Measurements from ENCODE around the gene CAP1. TPM values are rescaled to one million over a fixed set of nuclear protein-coding genes. Genes with fewer than 3 reads are reported as not detected.
"Not testable (repeated sequence)": the region's sequence is repeated elsewhere in the genome, so short reads cannot be mapped to it uniquely, and the experiment has no call there.

CAP1 gene
- polyA plus RNA-seq, 4 donors = 179 to 207 (median 194) TPM

DNA sequence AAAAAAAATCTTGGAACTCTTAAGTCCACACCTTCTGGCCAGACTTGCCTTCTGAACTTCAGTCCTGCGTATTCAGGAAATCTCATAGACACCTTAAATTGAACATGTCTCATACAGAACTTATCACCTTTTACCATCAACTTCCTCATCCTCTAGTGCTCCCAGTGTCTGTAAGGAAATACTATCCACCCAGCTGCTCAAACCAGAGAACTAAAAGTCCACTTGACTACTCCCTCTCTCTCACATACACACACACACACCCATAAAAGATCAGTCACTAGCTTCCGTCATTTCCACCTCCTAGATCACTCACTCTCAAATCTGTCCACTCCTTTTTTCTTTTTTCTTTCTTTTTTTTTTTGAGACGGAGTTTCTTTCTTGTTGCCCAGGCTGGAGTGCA is 10.9 kb upstream of the CAP1 start:
- no peak for DNase-seq (ENCODE audit: low read depth in 4 of 4, low spot score in 3 of 4)

DNA sequence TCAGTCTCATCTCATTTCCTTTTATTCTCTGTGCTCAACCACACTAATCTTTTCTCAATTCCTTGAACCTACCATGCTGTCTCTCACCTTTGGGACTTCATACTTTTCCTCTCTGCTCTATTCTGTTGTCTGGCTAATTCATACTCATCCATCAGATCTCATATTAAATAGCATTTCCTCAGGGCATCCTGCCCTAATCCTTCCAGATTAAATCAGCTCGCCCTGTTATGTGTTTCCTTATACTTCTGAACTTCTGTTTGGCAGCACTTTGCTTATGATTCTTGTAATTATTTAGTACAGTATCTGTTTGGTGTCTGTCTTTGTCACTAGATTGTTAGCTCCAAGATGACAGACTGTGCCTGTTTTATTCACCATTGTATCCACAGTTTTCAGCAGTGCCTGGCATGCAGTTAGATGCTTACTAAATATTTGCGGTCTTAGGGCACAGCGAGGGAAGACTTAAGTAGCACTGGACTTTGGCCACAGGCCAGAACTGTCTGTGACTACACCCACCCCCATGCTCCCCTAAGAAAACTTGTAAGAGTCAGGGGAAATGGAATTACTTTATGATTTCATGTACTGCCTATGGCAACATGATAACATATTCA is 9.9 kb upstream of the CAP1 start:
- no peak for DNase-seq (ENCODE audit: low read depth in 4 of 4, low spot score in 3 of 4)

DNA sequence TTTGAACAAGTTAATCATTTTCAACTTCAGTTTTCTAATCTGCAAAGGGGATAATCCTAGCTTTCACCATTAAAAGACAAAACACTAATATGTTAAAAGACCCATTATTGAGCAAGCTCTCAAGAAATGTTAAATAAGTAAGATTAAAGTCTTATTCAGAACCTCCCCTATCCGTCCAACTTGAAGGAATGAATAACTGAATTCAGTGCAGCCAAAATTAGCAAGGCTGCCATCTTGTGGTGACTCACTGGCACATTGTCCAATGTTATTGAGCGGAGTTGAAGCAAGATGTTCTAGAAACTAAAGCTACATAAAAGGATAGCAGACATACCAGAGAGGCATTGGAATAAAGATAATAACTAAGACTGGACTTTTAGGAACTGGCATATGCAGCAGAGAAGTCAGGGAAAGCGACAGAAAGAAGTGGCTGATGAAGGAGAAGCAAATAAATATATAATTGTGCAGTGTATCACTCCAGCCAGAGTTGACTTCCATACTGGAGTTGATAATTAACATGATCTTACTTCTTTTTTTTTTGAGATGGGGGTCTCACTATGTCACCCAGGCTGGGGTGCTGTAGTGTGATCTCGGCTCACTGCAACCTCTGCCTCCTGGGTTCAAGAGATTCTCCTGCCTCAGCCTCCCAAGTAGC is 8.2 kb upstream of the CAP1 start:
- peak; percentile 15 to 47 (median 34) for DNase-seq (ENCODE audit: low read depth in 4 of 4, low spot score in 3 of 4)

DNA sequence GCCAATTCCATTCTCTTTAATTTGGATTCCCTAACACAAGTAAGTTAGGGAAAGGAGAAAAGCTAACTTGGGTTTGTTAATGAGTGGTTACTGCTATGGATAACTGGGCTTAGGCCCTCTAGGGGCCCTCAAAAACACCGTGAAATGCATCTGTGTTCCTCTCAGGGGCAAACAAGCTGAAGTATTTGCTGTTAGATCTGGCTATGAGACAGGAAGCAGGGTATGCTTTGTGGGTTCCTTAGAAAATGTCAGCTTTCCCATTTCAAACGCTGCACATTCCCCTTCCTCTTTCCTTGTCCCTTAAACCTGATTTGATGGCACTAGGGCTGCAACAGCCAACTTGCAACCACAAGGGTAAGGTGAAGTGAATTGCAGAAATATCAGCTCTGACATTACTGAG is 5.7 kb upstream of the CAP1 start:
- DNase-seq (ENCODE audit: low read depth in 4 of 4, low spot score in 3 of 4) = no peak

DNA sequence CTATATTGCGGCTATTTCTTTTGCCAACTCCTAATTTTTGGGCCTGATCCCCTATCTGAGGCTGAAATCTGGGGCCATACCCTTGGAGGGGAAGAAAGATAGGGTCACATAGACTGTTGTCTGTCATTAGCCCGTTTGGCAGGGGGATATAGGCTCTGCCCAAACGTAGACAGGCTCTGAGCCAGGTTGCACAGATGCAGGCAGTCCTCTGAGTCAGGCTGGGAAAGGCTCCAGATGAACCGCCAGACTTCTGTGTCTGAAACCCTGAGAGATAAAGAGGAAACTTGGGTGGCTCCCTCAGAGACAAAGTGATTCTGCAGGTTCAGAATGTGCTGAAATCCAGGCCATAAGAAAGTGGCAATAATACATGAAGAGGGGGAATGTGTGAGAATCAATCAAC is 4.0 kb upstream of the CAP1 start:
- no peak for DNase-seq (ENCODE audit: low read depth in 4 of 4, low spot score in 3 of 4)

DNA sequence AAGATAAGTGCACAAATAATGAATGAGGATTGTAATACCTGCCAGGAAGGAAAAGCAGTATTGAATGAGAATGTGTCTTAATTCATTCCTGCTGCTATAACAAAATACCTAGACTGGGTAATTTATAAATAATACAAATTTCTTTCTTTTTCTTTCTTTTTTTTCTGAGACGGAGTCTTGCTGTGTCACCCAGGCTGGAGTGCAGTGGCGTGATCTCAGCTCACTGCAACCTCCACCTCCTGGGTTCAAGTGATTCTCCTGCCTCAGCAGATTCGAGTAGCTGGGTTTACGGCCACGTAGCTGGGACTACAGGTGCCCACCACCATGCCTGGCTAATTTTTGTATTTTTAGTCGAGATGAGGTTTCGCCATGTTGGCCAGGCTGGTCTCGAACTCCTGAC is 3.3 kb upstream of the CAP1 start:
- DNase-seq (ENCODE audit: low read depth in 4 of 4, low spot score in 3 of 4) = not testable (repeated sequence)

DNA sequence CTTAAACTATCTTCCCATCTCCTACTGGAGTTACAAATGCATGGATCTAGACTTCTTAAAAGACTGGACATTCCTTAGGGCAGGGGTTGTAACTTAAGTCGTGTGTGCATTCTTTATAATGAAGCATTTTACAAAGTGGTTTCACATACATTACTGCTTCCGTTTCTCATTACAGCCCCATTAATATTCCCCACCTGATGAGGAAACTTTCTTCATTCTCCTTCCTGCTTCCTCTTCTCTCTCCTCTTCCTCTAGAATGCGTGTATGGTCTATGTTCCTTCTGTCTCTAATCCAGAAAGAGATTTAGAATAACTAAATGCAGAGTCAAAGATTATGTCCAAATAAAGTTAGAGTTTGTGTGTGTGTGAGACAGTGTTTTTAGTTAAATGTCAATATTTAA is 1.8 kb upstream of the CAP1 start:
- no peak for DNase-seq (ENCODE audit: low read depth in 4 of 4, low spot score in 3 of 4)

DNA sequence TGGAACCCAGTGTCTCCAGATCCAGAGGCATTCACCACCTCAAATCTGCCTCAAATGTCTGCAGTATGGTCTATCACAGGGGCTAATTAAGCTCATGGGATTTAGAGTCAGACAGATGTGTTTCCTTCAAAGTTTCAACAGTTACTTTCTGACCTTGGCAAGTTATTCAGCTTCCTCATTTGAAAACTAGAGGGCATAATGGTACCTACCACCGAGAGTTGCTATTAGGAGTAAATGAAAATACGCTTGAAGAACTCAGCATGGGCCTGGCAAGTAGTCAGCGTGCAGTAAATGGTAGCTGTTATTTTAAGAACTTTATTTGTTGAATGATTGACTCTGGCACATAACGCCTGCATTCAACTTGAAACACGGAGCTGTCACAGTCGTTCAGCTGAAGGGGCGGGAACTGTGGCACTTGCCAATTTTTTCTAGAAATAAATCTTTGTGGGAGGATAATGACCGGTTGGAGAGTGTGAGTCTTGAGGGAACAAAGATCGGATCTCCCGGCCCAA is 1.2 kb upstream of the CAP1 start:
- peak; percentile 33 to 51 (median 42) for DNase-seq (ENCODE audit: low read depth in 4 of 4, low spot score in 3 of 4)

DNA sequence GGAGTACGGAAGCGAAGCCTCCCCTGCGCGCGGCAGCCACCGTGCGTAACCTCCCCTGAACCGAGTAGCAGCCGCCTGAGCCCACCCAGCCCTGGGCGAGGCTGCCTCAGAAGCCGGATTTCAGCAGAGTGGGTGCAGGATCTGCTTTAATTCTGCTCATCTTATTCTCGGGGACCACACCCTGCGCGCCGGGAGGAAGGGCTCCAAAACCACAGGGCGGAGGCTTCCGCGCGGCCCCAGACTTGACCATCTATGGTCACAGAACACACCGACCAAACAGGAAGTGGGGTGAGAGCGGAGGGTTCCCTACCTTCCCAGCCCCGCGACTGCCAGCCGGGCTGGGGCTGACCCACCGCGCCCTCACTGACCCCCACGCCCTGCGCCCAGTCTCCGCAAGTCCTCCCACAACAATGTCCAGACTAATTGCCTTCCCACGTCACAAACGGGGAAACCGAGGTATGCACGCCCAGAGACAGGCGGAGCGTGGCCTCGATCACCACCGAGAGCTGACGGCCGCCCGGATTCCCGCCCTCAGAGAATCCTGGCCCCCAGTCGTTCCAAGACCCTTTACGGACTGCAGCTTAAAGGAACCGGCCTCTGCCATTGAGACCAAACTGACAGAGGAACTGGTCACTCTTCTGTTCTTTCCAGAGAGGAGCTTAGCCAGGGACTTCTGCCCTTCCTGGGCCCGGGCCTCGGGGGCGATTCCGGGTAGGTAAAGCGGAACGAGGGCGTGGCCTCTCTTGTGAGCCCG is 595 bp upstream of the CAP1 start:
- DNase-seq (ENCODE audit: low read depth in 4 of 4, low spot score in 3 of 4) = peak in 3 of 4 donors; percentile 25 to 49 (median 48)

DNA sequence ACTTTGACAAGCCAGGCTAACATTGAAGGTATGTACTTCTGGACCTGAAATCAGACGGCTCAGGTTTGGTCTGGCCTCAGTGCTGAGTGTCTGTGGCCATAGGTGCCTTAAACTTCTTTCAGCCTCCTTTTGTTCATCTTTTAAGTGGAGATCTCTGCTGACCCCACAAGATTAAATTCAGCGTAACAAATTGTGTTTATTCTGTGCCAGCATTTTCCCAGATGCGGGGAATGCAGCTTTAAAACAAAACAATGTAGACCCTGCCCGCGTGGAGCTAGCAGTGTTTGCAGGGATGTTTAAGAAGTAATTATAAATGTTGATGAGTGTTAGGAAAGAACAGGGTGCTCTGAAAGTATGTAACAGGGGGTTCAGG is 923 bp downstream of the CAP1 start:
- no peak for DNase-seq (ENCODE audit: low read depth in 4 of 4, low spot score in 3 of 4)

DNA sequence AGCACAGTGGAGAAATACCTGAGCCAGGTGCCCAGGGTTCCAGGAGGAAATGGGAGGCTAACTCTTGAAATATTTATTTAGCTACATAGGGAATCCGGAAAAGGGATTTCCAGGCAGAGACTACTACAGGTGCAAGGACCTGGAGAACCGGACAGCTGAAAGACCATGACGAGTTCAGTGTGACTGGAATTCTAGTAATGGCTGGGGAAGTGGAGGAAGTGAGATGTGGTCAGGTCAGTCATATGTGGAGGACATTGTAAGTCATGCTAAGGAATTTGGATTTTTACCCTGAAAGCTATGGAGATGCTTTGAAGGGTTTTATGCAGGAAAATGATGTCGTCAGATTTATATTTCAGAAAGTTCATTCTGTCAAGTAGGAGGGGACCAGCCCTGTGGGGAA is 1.8 kb downstream of the CAP1 start:
- DNase-seq (ENCODE audit: low read depth in 4 of 4, low spot score in 3 of 4) = no peak

DNA sequence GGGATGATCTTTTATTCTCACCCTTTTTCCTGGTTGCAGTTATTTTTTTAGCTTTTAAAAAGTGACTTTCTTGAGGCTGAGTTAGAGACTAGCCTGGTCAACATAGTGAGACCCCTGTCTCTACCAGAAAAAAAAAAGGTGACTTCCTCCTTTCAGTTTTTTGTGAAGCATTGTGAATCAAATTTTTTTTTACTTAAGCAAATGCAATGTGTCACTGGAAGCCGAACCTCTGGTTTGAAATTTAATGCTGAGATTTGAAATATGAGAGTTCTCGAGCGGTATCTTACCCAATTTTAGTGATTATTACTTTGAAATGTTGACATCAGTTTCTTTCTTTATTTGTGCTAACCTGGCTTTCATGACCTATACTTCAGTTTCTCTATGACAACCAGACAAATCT is 3.6 kb downstream of the CAP1 start:
- no peak for DNase-seq (ENCODE audit: low read depth in 4 of 4, low spot score in 3 of 4)

DNA sequence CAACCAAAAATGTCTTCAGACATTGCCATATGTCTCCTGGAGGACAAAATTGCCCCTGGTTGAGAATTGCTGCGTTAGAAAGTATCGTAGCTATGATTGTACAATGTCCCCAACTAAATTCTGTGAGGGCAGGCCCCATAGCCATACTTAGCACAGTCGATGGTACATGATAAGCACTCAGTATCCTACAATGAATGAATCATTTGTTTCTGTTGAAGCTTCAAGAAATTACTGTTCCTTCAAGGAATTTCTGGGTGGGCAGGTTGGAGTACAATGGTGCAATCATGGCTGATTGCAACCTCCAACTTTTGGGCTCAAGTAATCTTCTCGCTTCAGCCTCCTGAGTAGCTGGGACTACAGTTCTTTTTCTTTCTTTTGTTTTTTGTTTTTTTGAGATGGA is 4.7 kb downstream of the CAP1 start:
- no peak for DNase-seq (ENCODE audit: low read depth in 4 of 4, low spot score in 3 of 4)

DNA sequence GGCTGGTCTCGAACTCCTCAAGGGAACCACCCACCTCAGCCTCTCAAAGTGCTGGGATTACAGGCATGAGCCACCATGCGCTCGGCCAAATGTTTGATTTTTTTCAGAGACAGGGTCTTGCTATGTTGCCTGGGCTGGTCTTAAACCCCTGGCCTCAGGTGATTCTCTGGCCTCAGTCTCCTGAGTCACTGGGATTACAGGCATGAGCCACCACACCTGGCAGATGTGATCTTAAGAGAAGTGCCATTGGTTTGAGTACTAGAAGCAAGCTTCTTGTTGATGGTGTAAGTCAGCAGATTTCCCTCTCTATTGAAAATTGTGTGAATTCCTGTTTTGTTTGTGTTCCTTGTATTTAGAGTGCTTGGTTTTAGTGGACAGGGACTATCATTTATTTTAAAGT is 5.2 kb downstream of the CAP1 start:
- no peak for DNase-seq (ENCODE audit: low read depth in 4 of 4, low spot score in 3 of 4)

DNA sequence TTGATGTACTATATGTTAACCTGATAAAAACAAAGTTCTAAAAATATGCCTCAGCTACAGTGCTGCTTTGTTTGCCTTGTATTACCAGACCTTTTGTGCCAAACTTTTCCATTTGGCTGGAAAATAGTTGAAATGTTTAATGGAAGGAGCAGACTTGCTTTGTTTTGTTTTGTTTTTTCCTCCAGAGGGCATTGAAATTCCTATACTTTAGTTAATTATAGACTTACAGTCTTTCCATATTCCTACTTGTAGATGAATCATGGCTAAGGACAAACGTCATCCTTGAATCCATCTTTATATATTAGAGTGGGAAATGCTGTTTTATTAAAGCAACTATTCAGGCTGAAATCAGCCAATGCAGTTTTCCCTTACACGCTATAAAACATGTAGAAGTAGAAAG is 6.7 kb downstream of the CAP1 start:
- DNase-seq (ENCODE audit: low read depth in 4 of 4, low spot score in 3 of 4) = no peak

DNA sequence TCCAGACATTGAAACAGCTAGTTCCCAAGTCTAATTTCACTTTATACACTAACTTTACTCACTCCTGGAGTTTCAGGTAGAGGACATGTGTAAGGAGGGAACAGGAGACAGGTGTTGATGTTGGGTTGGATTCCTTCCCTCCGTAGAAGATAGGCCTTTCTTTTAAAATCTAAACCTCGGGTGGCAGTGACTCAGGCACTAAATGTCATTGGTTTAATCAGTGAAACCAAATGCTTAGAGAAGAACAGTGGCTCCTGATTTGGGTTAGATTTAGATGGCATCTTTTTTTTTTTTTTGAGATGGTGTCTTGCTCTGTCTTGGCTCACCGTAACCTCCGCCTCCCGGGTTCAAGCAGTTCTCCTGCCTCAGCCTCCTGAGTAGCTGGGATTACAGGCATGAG is 7.2 kb downstream of the CAP1 start:
- no peak for DNase-seq (ENCODE audit: low read depth in 4 of 4, low spot score in 3 of 4)

DNA sequence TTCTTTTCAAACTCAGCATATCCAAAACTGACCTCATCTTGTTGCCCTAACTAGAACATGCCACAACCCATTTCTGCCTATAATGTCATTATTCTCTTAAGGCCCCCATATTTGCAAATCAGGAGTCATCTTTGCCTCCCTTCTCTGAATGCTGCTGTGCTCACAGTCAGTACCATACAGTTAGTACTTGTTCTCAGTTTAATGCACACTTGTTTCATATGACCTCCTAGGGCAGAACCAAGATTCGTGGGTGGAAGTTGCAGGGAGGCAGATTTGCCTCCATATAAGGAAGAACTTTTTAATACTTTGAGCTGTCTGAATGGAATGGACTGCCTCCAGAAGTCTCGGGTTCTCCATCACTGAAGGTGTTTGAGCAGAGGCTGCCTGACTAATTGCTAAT is 9.2 kb downstream of the CAP1 start:
- no peak for DNase-seq (ENCODE audit: low read depth in 4 of 4, low spot score in 3 of 4)

DNA sequence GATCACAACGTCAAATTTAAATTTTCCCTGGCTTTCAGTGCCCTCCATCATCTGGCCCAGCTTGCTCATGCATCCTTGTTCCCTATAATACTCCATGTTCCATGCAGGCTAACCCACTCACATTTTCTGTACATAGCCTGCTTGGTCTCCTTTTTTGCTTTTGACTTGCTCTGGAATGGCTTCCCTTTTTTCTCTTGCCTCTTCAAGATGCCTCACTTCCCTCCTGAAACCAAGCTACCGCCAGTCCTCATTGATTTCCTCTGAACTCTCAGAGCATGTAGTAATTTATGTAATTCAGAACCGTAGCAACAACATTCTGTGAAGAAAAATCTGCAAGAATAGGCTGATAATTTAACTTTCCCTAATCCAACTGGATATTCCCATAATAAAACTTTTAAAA is 10.3 kb downstream of the CAP1 start:
- DNase-seq (ENCODE audit: low read depth in 4 of 4, low spot score in 3 of 4) = no peak

DNA sequence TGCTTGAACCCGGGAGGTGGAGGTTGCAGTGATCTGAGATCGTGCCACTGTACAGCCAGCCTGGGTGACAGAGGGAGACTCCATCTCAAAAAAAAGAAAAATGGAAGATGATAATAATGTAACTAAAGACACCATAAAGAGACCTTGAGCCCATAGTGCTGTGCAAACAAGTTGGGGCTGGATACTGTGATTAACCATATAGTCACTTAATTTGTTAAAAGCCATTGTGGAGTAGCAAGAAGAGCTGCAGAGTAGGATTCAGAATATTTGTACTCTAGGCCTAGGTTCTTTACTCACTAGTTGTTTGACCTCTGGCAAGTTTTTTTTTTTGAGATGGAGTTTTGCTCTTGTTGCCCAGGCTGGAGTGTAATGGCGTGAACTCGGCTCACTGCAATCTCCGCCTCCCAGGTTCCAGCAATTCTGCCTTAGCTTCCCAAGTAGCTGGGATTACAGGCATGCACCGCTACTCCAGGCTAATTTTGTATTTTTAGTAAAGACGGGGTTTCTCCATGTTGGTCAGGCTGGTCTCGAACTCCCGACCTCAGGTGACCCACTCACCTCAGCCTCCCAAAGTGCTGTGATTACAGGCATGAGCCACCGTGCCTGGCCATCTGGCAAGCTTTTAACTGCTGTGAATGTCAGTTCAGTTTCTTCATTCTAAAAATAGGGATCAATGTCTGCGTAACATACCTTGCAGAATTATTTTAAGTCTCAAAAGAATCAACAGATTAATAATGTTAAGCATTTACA is 12.8 kb downstream of the CAP1 start:
- DNase-seq (ENCODE audit: low read depth in 4 of 4, low spot score in 3 of 4) = no peak

DNA sequence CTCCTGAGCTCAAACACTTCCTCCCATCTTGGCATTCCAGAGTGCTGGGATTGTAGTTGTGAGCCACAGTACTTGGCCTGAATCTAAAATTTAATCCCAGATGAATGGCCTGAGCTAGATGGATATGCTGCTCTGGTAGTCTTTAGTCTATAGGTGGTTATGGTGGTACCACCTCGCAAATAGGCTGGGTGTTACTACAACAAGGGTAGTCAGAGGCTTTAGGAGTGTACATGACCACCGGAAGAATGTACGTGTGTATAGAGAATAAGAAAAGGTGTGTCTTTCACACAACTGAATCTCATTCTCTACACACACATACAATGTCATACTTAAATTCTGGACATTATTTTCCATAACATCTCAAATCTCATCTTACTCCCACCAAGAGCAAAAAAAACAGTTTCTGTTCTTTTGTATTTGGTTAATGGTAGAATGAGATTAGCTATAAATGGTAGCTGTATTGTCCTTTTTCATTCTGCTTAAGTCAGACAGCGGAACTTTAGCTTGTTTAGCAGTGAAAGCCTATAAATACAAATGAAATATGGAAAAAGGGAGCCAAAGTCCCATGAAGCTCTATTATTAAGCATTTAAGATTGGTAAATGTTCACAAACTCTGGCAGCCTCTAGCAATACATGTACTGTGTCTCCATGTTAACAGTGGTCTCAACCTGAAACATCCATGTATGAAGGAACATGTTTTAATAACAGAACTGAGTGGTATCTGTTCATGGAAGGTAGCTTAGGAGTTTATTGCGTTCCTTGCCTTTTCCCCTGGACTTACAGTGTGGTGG is 16.2 kb downstream of the CAP1 start:
- DNase-seq (ENCODE audit: low read depth in 4 of 4, low spot score in 3 of 4) = no peak

Measured in right renal pelvis (tissue), 4 donors.